Measurements from ENCODE around the gene KDSR. TPM values are rescaled to one million over a fixed set of nuclear protein-coding genes. Genes with fewer than 3 reads are reported as not detected.

The KDSR gene
- polyA plus RNA-seq, 1 donor from 2014 or later = 14.7 TPM

- H3K4me2 ChIP-seq (ENCODE audit: low read length) = no peak overlapping the region
- no peaks in the 10 kb centered on the region for H3K36me3 ChIP-seq (ENCODE audit: insufficient read depth, low read length)
- H3K9ac ChIP-seq (ENCODE audit: low read length) = no peak overlapping the region
- no peak overlapping the region for H2AFZ ChIP-seq (ENCODE audit: low read depth, low read length)
- H3K27ac ChIP-seq (ENCODE audit: low read length) = no peak overlapping the region
- no peak overlapping the region for H3K4me3 ChIP-seq (ENCODE audit: low read length)
- H3F3A ChIP-seq (ENCODE audit: insufficient read depth, low read length, poor library complexity, severe bottlenecking) = no peaks in the 10 kb centered on the region
- TF ChIP-seq CTCF (IDR thresholded peaks at IDR 0.05; ENCODE audit: poor library complexity, severe bottlenecking) = no peak
- TF ChIP-seq EZH2 (IDR thresholded peaks at IDR 0.05; ENCODE audit: borderline replicate concordance, insufficient read depth, low read length, poor library complexity, severe bottlenecking) = no peak
- TF ChIP-seq RAD21 (conservative IDR thresholded peaks at IDR 0.05) = no peak
- no peak for TF ChIP-seq REST (IDR thresholded peaks at IDR 0.05; ENCODE audit: borderline replicate concordance)
- no peak for TF ChIP-seq TAF1 (IDR thresholded peaks at IDR 0.05; ENCODE audit: low read depth)
- no peak for TF ChIP-seq SMC3 (conservative IDR thresholded peaks at IDR 0.05; ENCODE audit: poor library complexity)
- TF ChIP-seq POLR2AphosphoS5 (IDR thresholded peaks at IDR 0.05) = no peak
- no peak for TF ChIP-seq MXI1 (conservative IDR thresholded peaks at IDR 0.05; ENCODE audit: poor library complexity, severe bottlenecking)
- TF ChIP-seq EP300 (conservative IDR thresholded peaks at IDR 0.05; ENCODE audit: poor library complexity, severe bottlenecking) = no peak
- H3K79me2 ChIP-seq (replicated peaks; ENCODE audit: insufficient read depth, low read length) = no peaks in the 10 kb centered on the region
- no peaks in the 10 kb centered on the region for H3K27me3 ChIP-seq (ENCODE audit: insufficient read depth, low read depth, low read length)
- H3K9me2 ChIP-seq (ENCODE audit: insufficient read depth, low read length) = no peaks in the 10 kb centered on the region
- no peaks in the 10 kb centered on the region for H4K20me1 ChIP-seq (ENCODE audit: insufficient read depth)
- H3K9me3 ChIP-seq (ENCODE audit: low read length) = no peaks in the 10 kb centered on the region
Observed at GRCh38 chr18:63374540-63374939, 7.5 kb upstream of the KDSR start.

- H3F3A ChIP-seq (ENCODE audit: insufficient read depth, low read length, poor library complexity, severe bottlenecking) = no peaks in the 10 kb centered on the region
- H3K4me2 ChIP-seq (ENCODE audit: low read length) = no peak overlapping the region
- TF ChIP-seq EZH2 (IDR thresholded peaks at IDR 0.05; ENCODE audit: borderline replicate concordance, insufficient read depth, low read length, poor library complexity, severe bottlenecking) (no peak), TAF1 (IDR thresholded peaks at IDR 0.05; ENCODE audit: low read depth) (no peak), POLR2AphosphoS5 (IDR thresholded peaks at IDR 0.05) (no peak), SMC3 (conservative IDR thresholded peaks at IDR 0.05; ENCODE audit: poor library complexity) (no peak), CTCF (IDR thresholded peaks at IDR 0.05; ENCODE audit: poor library complexity, severe bottlenecking) (no peak), RAD21 (conservative IDR thresholded peaks at IDR 0.05) (no peak), REST (IDR thresholded peaks at IDR 0.05; ENCODE audit: borderline replicate concordance) (no peak), EP300 (conservative IDR thresholded peaks at IDR 0.05; ENCODE audit: poor library complexity, severe bottlenecking) (no peak), MXI1 (conservative IDR thresholded peaks at IDR 0.05; ENCODE audit: poor library complexity, severe bottlenecking) (no peak)
- no peaks in the 10 kb centered on the region for H3K27me3 ChIP-seq (ENCODE audit: insufficient read depth, low read depth, low read length)
- no peak overlapping the region for H3K9ac ChIP-seq (ENCODE audit: low read length)
- no peak overlapping the region for H3K4me3 ChIP-seq (ENCODE audit: low read length)
- no peak overlapping the region for H2AFZ ChIP-seq (ENCODE audit: low read depth, low read length)
- no peaks in the 10 kb centered on the region for H3K9me2 ChIP-seq (ENCODE audit: insufficient read depth, low read length)
- H3K27ac ChIP-seq (ENCODE audit: low read length) = no peak overlapping the region
- H4K20me1 ChIP-seq (ENCODE audit: insufficient read depth) = no peaks in the 10 kb centered on the region
- no peaks in the 10 kb centered on the region for H3K9me3 ChIP-seq (ENCODE audit: low read length)
- peaks cover 2% of the 10 kb centered on the region for H3K79me2 ChIP-seq (replicated peaks; ENCODE audit: insufficient read depth, low read length)
- H3K36me3 ChIP-seq (ENCODE audit: insufficient read depth, low read length) = no peaks in the 10 kb centered on the region
Observed at GRCh38 chr18:63373161-63373560, 6.2 kb upstream of the KDSR start.
